Fibroblast of pulmonary artery (primary cell): Measurements from ENCODE around the gene STRBP.

Experiments
- DNase-seq: peaks from one replicate; pipeline ENCODE4 v3.0.0-alpha.2; 2010; ENCODE audit warnings: low read depth
- H3K4me3 ChIP-seq: replicated peaks from 2 replicates; pipeline ENCODE4 v1.5.1; 2011; ENCODE audit warnings: low read depth, mild to moderate bottlenecking, control low read depth, low read length, moderate library complexity
- TF ChIP-seq, protein P1 (sequence below): IDR thresholded peaks from 2 replicates; pipeline ENCODE4 v1.5.1; 2011; ENCODE audit warnings: mild to moderate bottlenecking, control low read depth, low read length, inconsistent platforms; ENCODE audit errors: missing control alignments

The STRBP gene

DNA sequence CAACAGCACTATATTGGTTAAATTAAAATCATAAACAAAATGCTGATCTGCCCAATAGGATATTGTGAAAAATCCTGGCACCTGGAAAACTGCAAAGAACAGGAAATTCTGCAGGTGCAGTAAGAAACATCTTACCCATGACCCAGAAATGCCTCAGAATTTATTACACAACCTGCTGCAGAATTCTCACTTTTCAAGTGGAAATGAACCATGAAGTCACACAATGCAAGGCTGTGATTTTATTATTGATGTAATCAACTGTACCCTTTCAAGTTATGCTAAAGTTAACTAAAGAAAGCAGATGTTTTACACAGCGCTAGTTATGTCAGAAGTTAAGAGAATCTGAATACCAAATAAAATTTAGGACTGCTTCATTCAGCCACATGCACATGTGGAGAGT is 6.0 kb downstream of the STRBP start:
- H3K4me3 ChIP-seq, result no peak overlapping the region
- TF ChIP-seq, protein P1, sequence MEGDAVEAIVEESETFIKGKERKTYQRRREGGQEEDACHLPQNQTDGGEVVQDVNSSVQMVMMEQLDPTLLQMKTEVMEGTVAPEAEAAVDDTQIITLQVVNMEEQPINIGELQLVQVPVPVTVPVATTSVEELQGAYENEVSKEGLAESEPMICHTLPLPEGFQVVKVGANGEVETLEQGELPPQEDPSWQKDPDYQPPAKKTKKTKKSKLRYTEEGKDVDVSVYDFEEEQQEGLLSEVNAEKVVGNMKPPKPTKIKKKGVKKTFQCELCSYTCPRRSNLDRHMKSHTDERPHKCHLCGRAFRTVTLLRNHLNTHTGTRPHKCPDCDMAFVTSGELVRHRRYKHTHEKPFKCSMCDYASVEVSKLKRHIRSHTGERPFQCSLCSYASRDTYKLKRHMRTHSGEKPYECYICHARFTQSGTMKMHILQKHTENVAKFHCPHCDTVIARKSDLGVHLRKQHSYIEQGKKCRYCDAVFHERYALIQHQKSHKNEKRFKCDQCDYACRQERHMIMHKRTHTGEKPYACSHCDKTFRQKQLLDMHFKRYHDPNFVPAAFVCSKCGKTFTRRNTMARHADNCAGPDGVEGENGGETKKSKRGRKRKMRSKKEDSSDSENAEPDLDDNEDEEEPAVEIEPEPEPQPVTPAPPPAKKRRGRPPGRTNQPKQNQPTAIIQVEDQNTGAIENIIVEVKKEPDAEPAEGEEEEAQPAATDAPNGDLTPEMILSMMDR, result no peak
- no peak for DNase-seq

DNA sequence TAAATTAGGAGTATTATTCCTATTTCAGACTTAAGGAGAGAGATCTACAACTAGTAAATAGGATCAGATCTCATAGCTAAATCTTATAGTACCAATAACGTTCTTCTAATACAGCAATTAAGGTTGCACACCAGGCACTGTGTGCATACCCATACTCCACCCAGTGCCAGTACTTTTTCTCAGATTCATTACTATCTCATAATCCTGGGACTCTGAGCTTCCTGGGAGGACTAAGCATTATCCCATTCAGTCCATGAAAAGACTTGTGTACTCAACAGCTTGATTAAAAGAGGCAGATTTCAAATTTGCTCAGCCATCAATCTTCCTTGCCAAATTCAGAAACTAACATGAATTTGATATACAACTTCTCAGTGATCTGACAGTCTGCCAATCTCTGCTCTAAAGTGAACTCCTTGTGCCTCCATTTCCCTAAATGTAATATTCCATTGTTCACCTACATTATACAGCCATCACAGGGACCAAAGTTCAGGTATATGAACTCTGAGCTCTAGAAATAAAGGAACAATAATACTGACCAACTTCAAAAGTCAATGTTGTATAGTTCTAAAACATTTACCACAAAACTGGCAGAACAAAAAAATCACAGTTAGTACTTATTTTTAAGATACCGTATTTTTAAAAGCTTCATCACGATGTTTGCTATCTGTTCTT is 7.2 kb downstream of the STRBP start:
- TF ChIP-seq, protein P1, result no peak
- no peak for DNase-seq
- H3K4me3 ChIP-seq, result no peak overlapping the region

DNA sequence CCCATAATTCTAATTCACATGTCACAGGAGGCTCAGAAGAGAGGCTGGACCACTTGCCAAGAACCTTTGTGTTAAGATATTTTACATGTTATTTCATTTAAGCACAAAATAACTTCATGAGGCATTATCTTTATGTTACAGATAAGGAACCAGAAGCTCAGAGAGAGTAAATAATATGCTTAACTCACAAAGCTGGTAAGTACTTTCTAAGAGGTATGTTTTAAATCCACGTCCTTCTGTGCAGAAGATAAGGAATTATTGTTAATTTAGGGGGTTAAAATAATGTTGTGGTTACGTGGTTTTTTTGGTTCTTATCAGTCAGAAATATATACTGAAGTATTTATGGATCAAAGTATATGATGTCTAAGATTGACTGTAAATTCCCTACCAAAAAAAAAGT is 8.0 kb downstream of the STRBP start:
- DNase-seq, result no peak
- TF ChIP-seq, protein P1, result no peak

DNA sequence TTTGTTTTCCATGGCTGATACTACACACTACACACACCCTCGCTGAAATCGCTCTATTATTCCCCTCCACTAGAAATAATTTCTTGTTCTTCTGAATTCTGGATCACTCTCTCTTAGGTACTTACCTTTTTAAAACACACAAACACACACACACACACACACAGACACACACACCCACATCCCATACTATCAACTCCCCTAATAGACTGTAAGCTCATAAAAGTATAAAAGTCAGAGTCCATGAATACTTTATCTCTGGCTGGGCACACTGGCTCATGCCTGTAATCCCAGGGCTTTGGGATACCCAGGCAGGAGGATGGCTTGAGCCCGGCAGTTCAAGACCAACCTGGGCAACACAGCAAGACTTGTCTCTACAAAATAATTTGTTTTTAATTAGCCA is 11.1 kb downstream of the STRBP start:
- no peak overlapping the region for H3K4me3 ChIP-seq
- DNase-seq, result no peak
- TF ChIP-seq, protein P1, result no peak

More for the DNA sequence above, 8.0 kb downstream of the STRBP start:
- no peak overlapping the region for H3K4me3 ChIP-seq

DNA sequence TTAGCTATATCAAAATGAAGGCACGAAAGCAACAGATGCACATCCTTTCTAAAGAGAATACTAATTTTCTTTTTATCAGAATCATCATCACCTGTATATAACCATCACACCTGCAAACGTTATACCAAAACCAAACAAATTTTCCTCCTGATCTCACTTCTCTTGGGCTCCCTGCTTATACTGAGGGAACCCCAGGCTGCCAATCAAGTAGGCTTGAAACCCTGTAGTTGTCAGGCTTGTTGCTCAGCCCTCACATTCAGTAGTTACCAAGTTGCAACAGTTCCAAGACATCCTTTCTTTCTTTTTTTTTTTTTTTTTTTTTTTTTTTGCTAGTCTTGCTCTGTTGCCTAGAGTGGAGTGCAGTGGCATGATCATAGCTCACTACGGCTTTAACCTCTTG is 12.7 kb downstream of the STRBP start:
- H3K4me3 ChIP-seq, result no peak overlapping the region
- TF ChIP-seq, protein P1, result no peak
- DNase-seq, result no peak

DNA sequence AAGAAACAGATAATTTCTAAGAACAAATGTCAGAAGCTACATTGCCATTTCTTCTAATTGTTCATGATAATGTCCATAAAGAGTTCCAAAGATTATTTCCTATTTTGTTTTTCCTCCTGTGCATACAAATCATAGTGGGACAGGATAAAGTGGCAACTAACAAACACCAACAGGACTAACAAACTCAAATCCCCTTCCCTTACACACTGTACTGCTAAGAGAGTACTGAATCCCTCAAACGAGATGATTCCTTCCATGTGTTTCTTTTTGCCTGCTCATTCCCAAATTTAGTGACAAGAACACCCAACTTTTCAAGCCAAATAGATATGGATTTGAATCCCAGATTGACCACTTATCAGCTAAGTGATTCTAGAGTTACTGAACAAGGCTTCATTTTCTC is 15.2 kb downstream of the STRBP start:
- TF ChIP-seq, protein P1, result no peak
- H3K4me3 ChIP-seq, result no peak overlapping the region

DNA sequence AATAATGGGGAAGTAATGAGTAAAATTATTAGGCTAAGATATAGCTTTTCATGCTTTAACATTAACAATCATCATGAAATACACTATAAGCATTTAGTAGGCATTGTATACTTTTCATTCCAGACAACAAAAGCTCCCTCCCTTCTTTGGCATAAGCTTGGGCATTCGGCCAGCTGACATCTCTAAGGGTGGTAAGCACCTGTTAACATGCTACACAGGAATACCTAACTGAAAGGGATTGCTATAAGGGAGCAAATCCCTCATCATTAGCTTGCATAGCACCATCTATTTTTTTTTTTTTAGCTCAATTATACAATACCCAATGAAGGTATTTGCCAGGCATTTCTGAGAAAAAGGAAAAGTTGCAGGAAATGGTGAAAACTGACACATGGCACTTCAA is 16.6 kb downstream of the STRBP start:
- TF ChIP-seq, protein P1, result no peak
- H3K4me3 ChIP-seq, result no peak overlapping the region
- DNase-seq, result no peak

More for the DNA sequence above, 15.2 kb downstream of the STRBP start:
- DNase-seq, result no peak
